CD14-positive monocyte (primary cell): ENCODE data around the gene C18orf63. TPM values are rescaled to one million over a fixed set of nuclear protein-coding genes. Genes with fewer than 3 reads are reported as not detected.
A peak's percentile ranks its signal among the peaks of the same experiment; 100 is the strongest.

Source experiments
- DNase-seq, 3 donors: peaks; one replicate each; pipeline ENCODE4 v3.0.0-alpha.2; 2011 to 2022
- H2AFZ ChIP-seq: 2 replicates; pipeline ENCODE4 v1.6.0; 2012; ENCODE audit warnings: mild to moderate bottlenecking, low read depth, low read length, inconsistent platforms; ENCODE audit not compliant: insufficient read depth, poor library complexity, severe bottlenecking
- H3K27ac ChIP-seq, 2 donors: 1 replicate in 1 of 2; 2 replicates in 1 of 2; pipeline ENCODE4 v1.5.1; 2012 to 2013; ENCODE audit warnings: low read length in 2 of 2, control low read depth in 1 of 2, inconsistent platforms in 1 of 2, low read depth in 1 of 2, mild to moderate bottlenecking in 1 of 2
- H3K27me3 ChIP-seq, 2 donors: one replicate each; pipeline versions ENCODE4 v1.6.0 to v1.6.1; 2011 to 2013; ENCODE audit warnings: low read length in 2 of 2; ENCODE audit not compliant: control insufficient read depth in 2 of 2, insufficient read depth in 2 of 2
- H3K36me3 ChIP-seq, 2 donors: replicated peaks in 1 of 2; 1 replicate in 1 of 2; 2 replicates in 1 of 2; pipeline versions ENCODE4 v1.5.1 to v1.6.1; 2012 to 2013; ENCODE audit warnings: low read length in 2 of 2, control low read depth in 1 of 2, inconsistent platforms in 1 of 2, mild to moderate bottlenecking in 1 of 2; ENCODE audit not compliant: insufficient read depth in 2 of 2, control insufficient read depth in 1 of 2
- H3K4me1 ChIP-seq, 2 donors: 1 replicate in 1 of 2; 2 replicates in 1 of 2; pipeline versions ENCODE4 v1.5.1 to v1.6.1; 2012 to 2013; ENCODE audit warnings: low read length in 2 of 2, control low read depth in 1 of 2, inconsistent platforms in 1 of 2, mild to moderate bottlenecking in 1 of 2, moderate library complexity in 1 of 2; ENCODE audit not compliant: insufficient read depth in 2 of 2, control insufficient read depth in 1 of 2
- H3K4me2 ChIP-seq: replicated peaks from 2 replicates; pipeline ENCODE3; 2012; ENCODE audit warnings: low read length, moderate library complexity, mild to moderate bottlenecking; ENCODE audit not compliant: poor library complexity, severe bottlenecking; ENCODE audit errors: extremely low read depth
- H3K4me3 ChIP-seq, 3 experiments: fragments of 200-600 bp in 1 of 3; sonication (generic) in 1 of 3; replicated peaks in 1 of 3; 1 replicate in 2 of 3; 2 replicates in 1 of 3; pipeline ENCODE4 v1.5.1; 2011 to 2013; ENCODE audit warnings: low read length in 3 of 3, mild to moderate bottlenecking in 3 of 3, control low read depth in 2 of 3, low read depth in 2 of 3, inconsistent platforms in 1 of 3, moderate library complexity in 1 of 3
- H3K79me2 ChIP-seq: 2 replicates; pipeline ENCODE4 v1.6.0; 2012; ENCODE audit warnings: mild to moderate bottlenecking, control low read depth, inconsistent platforms, low read length, moderate library complexity; ENCODE audit not compliant: insufficient read depth
- H3K9ac ChIP-seq: 2 replicates; pipeline ENCODE4 v1.6.0; 2017; ENCODE audit warnings: low read length, mild to moderate bottlenecking; ENCODE audit not compliant: insufficient read depth, poor library complexity, severe bottlenecking
- H3K9me3 ChIP-seq, 2 donors: replicated peaks in 1 of 2; 1 replicate in 1 of 2; 2 replicates in 1 of 2; pipeline versions ENCODE4 v1.5.1 to v1.6.1; 2012 to 2013; ENCODE audit warnings: low read length in 2 of 2, control low read depth in 1 of 2; ENCODE audit not compliant: control insufficient read depth in 1 of 2, insufficient read depth in 1 of 2
- H4K20me1 ChIP-seq: 2 replicates; pipeline ENCODE4 v1.6.0; 2012; ENCODE audit warnings: mild to moderate bottlenecking, low read length, control low read depth, moderate library complexity; ENCODE audit not compliant: insufficient read depth
- H3K27ac Mint-ChIP-seq, 7 donors: one replicate each; pipeline ENCODE4 v1.8.0; 2020; ENCODE audit warnings: mild to moderate bottlenecking in 7 of 7, mixed read lengths in 7 of 7, moderate library complexity in 6 of 7, inconsistent platforms in 2 of 7
- H3K27me3 Mint-ChIP-seq, 3 donors: one replicate each; pipeline ENCODE4 v1.8.0; 2021 to 2022; ENCODE audit warnings: low read depth in 3 of 3, mild to moderate bottlenecking in 3 of 3, mixed read lengths in 3 of 3, moderate library complexity in 3 of 3, inconsistent platforms in 1 of 3
- H3K36me3 Mint-ChIP-seq, 2 donors: one replicate each; pipeline ENCODE4 v1.8.0; 2020; ENCODE audit warnings: mixed read lengths in 2 of 2, inconsistent platforms in 1 of 2, mild to moderate bottlenecking in 1 of 2
- H3K4me1 Mint-ChIP-seq: one replicate; pipeline ENCODE4 v1.8.0; 2020; ENCODE audit warnings: mild to moderate bottlenecking, mixed read lengths
- H3K4me3 Mint-ChIP-seq, 2 donors: one replicate each; pipeline ENCODE4 v1.8.0; 2020; ENCODE audit warnings: mild to moderate bottlenecking in 2 of 2, mixed read lengths in 2 of 2, moderate library complexity in 1 of 2
- H3K9me3 Mint-ChIP-seq, 7 donors: one replicate each; pipeline ENCODE4 v1.8.0; 2020 to 2022; ENCODE audit warnings: mixed read lengths in 7 of 7, mild to moderate bottlenecking in 6 of 7, moderate library complexity in 6 of 7, inconsistent platforms in 2 of 7
- WGBS: methylation state at CpG from one replicate; pipeline ENCODE4 v1.1.5; 2013; ENCODE audit warnings: missing lambda C conversion rate; ENCODE audit not compliant: insufficient coverage; 5-methylcytosine and 5-hydroxymethylcytosine counted together
- intact Hi-C, 2 donors: fragments of 100-400 bp; cut with micrococcal nuclease; formaldehyde crosslinking; loops; one replicate each; pipeline versions ENCODE4 v1.15.0 to v1.15.1; 2023
- polyA minus RNA-seq: library from RNA; depleted of rRNA, polyadenylated mRNA; stranded (reverse); fragments of >200 nt; gene quantifications from 2 replicates; pipeline ENCODE4 v1.2.3, GENCODE V29; 2012
- polyA plus RNA-seq, 3 donors: library from polyadenylated mRNA; depleted of rRNA in 1 of 3; unstranded in 2 of 3; stranded (reverse) in 1 of 3; fragments of 300-500 nt in 2 of 3; fragments of >200 nt in 1 of 3; fragmentation: Illumina TruSeq in 2 of 3; gene quantifications; 1 replicate in 2 of 3; 2 replicates in 1 of 3; pipeline ENCODE4 v1.2.3, GENCODE V29; 2012 to 2021
- total RNA-seq, 12 experiments: library from RNA in 1 of 12; stranded (reverse) in 1 of 12; fragments of 120-200 nt in 1 of 12; gene quantifications; one replicate each; pipeline ENCODE4 v1.2.4 and lab custom pipeline; 2013 to 2026; ENCODE audit warnings: mixed read lengths in 6 of 12, inconsistent platforms in 1 of 12
- TF ChIP-seq, protein P1 (sequence below): fragments of 200-600 bp; IDR thresholded peaks from one replicate; pipeline ENCODE4 v1.8.0; 2022; ENCODE audit warnings: antibody characterized with exemption, mild to moderate bottlenecking

C18orf63 gene
- not detected for total RNA-seq (2013)
- polyA plus RNA-seq (not detected), polyA minus RNA-seq (not detected in 2 replicates), total RNA-seq (lab: John Stamatoyannopoulos, UW) (0 to 2.0 (median 0) reads per million in 11 experiments)

GRCh38 chr18:74315464-74316256 is at the start of gene C18orf63:
TSS of gene C18orf63 (plus strand) at chr18:74315839. CDS start at chr18:74317866, 2,027 bp downstream.
- no peaks in the 10 kb centered on the region for H3K27me3 Mint-ChIP-seq
- H3K27ac ChIP-seq: no peak within 1 kb of the TSS
- H3K4me3 Mint-ChIP-seq: no peak within 1 kb of the TSS
- H3K79me2 ChIP-seq: no peaks in the 10 kb centered on the region
- no peak within 1 kb of the TSS for H2AFZ ChIP-seq
- peak within 1 kb of the TSS in 2 of 7 donors; percentile 30 to 79 for H3K27ac Mint-ChIP-seq
- H4K20me1 ChIP-seq: no peaks in the 10 kb centered on the region
- peaks cover 0 to 10% of the 10 kb centered on the region in 2 donors for H3K9me3 ChIP-seq
- peaks cover 5 to 17% (median 8%) of the 10 kb centered on the region in 7 donors for H3K9me3 Mint-ChIP-seq
- no peak within 1 kb of the TSS for H3K4me3 ChIP-seq
- H3K4me2 ChIP-seq: no peak within 1 kb of the TSS
- WGBS: 97% methylated on average over 39 of the region's 51 CpGs
- no peaks in the 10 kb centered on the region for H3K36me3 Mint-ChIP-seq
- no peaks in the 10 kb centered on the region for H3K4me1 ChIP-seq
- peaks cover 4% of the 10 kb centered on the region for H3K4me1 Mint-ChIP-seq
- H3K36me3 ChIP-seq: no peaks in the 10 kb centered on the region
- H3K27me3 ChIP-seq: no peaks in the 10 kb centered on the region
- intact Hi-C loops: no loop called here
- DNase-seq: no peak
- no peak within 1 kb of the TSS for H3K9ac ChIP-seq
- TF ChIP-seq, protein P1, sequence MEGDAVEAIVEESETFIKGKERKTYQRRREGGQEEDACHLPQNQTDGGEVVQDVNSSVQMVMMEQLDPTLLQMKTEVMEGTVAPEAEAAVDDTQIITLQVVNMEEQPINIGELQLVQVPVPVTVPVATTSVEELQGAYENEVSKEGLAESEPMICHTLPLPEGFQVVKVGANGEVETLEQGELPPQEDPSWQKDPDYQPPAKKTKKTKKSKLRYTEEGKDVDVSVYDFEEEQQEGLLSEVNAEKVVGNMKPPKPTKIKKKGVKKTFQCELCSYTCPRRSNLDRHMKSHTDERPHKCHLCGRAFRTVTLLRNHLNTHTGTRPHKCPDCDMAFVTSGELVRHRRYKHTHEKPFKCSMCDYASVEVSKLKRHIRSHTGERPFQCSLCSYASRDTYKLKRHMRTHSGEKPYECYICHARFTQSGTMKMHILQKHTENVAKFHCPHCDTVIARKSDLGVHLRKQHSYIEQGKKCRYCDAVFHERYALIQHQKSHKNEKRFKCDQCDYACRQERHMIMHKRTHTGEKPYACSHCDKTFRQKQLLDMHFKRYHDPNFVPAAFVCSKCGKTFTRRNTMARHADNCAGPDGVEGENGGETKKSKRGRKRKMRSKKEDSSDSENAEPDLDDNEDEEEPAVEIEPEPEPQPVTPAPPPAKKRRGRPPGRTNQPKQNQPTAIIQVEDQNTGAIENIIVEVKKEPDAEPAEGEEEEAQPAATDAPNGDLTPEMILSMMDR: no peak

- intact Hi-C loops: loop anchor here in 1 of 2 donors (5.0 kb wide), 1 partner anchor 49 kb away; no protein-coding TSS in a partner anchor
- Histone ChIP-seq H4K20me1 (no peaks in the 10 kb centered on the region), H3K27ac (no peak overlapping the region), H3K4me3 (no peak overlapping the region), H3K4me1 (no peaks in the 10 kb centered on the region), H3K9ac (no peak overlapping the region), H3K4me2 (no peak overlapping the region), H3K9me3 (no peaks in the 10 kb centered on the region), H3K36me3 (peaks cover 4 to 7% of the 10 kb centered on the region in 2 donors), H3K27me3 (no peaks in the 10 kb centered on the region), H3K79me2 (no peaks in the 10 kb centered on the region), H2AFZ (no peak overlapping the region)
- Mint-ChIP-seq H3K27me3 (peaks cover 0 to 4% (median 1%) of the 10 kb centered on the region in 3 donors), H3K27ac (peak overlapping the region in 1 of 7 donors; percentile 43), H3K9me3 (no peaks in the 10 kb centered on the region), H3K36me3 (peaks cover 25 to 34% of the 10 kb centered on the region in 2 donors), H3K4me1 (peaks cover 11% of the 10 kb centered on the region), H3K4me3 (no peak overlapping the region)
- TF ChIP-seq, protein P1: no peak
- WGBS: 100% methylated on average over 3 of the region's 9 CpGs
- no peak for DNase-seq
Measured at GRCh38 chr18:74266161-74266560, 49.5 kb upstream of the C18orf63 start.
